ENCODE data around the gene ARHGEF28. TPM values are rescaled to one million over a fixed set of nuclear protein-coding genes. Genes with fewer than 3 reads are reported as not detected.

The ARHGEF28 gene
- polyA plus RNA-seq, 3 donors: 50.6 to 53.2 (median 51.1) TPM

DNA sequence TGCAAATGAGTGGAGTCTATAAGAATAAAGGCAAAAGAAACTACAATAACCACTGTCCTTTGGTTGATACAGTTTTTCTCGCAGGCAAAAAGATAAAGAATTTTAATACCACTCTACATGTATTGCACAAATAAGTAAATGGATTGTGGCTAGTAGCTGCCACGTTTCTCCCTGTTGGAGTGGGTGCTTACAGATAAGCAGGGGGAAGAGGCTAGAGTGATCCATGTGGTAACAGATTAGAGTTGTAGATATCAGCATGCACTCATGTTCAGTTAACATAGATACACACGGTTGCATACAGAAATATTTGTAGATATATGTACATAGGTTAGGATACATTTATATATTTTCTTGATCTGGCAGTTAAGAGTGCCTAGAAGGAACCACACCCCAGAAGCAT is 179.5 kb downstream of the ARHGEF28 start:
- DNase-seq (ENCODE audit: low read depth in 3 of 3, low spot score in 2 of 3): no peak

DNA sequence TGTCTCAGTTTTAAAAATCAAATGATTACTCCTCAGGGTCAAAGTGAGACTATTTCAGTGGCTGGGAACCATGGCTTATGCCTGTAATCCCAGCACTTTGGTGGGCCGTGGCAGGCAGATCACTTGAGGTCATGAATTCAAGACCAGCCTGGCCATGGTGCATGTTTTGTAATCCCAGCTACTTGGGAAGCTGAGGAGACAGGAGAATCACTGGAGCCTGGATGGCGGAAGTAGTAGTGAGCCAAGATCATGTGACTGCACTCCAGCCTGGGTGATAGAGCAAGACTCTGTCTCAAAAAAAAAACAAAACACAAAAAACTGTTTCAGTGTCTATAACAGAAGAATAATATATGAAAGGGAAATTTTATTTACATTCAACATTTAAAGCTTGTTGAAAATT is 182.9 kb downstream of the ARHGEF28 start:
- DNase-seq (ENCODE audit: low read depth in 3 of 3, low spot score in 2 of 3): no peak

DNA sequence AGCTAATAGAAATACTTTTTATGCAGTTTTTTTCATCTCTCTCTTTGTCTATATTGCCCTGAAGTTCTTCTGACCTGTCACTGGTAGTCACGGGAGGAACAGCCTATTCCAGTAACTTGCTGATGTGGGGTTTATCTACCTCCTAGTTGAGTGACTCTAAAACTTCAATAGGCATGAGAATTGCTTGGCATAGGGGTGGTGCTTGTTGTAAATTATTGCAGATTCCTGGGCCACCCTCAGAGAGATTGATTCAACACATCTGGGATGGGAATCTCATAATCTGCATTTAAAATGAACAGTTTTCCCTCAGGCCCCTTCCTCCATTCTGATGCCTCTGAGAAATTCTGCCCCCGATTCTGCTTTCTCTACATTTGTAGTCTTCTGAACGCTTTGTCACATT is 184.4 kb downstream of the ARHGEF28 start:
- no peak for DNase-seq (ENCODE audit: low read depth in 3 of 3, low spot score in 2 of 3)

DNA sequence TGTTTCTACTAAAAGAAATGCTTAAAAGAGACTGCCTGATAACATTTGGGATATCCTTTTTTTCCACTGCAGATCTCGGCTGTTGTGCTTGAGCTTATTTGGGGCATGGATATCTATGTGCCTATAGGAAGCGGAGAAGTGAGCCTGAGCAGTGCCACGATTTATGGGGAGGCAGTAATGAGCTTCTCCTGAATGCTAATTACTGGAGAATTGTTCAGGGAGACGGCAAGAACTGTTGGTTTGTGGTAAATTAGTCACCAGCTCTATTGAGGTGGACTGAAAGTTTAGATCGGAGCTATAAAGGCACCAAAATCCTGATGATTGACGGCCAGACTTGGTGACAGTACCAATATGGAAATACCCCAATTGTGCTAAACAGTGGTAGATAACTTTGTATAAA is 186.5 kb downstream of the ARHGEF28 start:
- DNase-seq (ENCODE audit: low read depth in 3 of 3, low spot score in 2 of 3): no peak

DNA sequence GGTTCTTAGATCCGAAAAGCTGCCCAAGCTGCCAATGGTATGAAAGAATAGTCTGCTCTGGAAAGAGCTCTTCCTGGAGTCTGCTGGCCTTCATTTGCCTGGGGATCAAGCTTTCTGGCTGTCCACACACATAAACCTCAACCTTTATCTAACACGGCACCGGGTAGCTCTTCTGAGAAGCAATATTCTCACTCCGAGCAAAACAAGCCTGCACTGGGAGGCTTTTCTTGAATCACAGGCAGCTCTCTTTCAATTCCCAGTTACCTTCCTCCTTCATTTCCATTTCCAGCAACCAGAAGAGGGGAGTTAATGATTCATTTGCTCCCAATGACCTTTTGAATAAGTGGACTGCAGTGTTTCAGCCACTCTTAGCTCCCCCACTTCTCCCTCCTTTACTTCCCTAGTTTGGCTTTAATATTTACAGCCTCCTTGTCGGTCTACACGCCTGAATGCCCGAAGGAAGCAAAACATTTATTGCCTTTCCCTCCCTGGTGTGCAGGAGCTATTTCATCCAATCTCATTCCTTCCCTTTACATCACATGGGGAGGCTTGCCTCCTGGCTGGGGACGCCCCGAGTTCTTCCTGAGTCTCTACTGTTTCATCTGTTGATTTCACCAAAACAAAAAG is 187.1 kb downstream of the ARHGEF28 start:
- DNase-seq (ENCODE audit: low read depth in 3 of 3, low spot score in 2 of 3): peak; percentile 72 to 85 (median 82)

DNA sequence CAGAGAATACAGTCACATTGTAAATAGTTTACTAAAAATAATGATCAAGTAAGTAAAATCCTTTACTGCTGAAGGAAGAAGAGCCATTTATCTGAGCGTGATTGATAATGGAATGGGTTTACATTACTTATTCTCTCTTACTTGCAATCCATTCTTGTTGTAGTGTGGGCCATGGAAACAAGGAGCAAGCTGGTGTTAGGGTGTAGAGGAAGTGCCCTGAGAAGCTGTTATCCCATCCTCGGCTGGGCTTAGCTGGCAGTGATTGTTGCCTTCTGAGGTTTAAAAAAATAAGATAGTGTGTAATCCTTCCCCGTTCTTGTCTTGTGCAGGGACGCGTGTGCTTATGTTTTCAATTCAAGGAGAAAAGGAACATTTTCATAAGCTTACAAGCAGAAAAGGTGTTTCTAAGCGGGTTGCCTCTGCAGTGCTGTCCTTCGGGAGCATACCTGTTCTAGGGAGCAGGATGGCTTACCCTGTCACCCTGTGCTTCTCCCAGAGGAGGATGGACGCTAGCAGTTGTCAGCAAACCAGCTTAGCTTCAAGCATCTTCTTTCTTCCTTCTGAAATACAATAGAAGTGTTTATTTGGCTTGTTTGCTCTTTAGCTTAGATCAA is 188.3 kb downstream of the ARHGEF28 start:
- no peak for DNase-seq (ENCODE audit: low read depth in 3 of 3, low spot score in 2 of 3)

DNA sequence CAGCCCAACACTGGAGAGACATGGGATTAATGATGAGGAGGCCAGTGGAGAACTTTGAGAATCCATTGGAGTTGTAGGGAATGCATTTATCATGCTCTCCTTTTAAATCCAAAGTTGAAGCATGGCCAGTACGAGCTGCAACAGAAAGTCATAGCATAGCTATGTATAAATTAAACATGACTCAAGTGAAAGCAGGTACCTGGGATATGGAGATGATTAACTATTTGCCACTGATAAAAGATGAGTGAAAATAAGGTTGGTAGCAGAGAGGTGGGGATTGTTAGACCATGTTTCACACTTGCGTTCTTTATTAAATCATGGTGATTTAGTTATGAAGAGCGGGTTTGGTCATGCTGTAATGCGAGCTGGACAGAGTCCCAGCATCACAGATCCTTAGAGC is 189.6 kb downstream of the ARHGEF28 start:
- DNase-seq (ENCODE audit: low read depth in 3 of 3, low spot score in 2 of 3): no peak

DNA sequence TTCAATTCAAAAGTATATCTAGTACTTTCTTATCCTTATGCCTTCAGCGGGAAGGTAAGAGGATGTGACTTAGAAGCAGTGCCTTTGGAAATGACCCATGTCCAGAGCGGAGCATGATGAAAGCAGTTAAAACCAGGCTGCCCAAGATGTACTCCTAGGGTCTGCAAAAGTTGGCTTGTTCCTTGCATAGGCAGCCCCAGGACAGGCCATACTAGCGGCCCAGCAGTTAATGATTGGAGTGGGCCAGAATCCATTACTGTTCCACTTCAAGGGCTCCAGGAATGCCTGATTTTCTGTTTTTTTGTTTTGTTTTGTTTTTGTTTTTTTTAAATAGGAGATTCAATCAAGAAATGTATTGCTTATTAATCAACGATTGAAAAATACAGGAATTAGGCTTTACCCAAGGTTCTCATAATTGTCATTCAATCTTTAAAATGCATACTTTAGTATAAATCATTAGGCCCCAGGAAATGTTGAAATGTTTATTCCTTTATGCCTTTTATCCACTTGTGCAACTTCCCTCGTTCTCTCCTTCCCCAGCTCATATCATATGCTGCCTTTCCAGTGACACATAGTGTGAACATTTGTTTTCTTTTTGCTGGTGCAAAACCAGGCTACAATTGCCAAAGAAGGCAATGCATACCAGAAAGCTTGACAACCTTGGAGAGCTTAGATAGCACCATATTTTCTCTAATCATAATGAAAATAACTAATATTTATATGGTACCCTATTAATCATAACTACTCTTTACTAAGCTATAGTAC is 190.8 kb downstream of the ARHGEF28 start:
- no peak for DNase-seq (ENCODE audit: low read depth in 3 of 3, low spot score in 2 of 3)

DNA sequence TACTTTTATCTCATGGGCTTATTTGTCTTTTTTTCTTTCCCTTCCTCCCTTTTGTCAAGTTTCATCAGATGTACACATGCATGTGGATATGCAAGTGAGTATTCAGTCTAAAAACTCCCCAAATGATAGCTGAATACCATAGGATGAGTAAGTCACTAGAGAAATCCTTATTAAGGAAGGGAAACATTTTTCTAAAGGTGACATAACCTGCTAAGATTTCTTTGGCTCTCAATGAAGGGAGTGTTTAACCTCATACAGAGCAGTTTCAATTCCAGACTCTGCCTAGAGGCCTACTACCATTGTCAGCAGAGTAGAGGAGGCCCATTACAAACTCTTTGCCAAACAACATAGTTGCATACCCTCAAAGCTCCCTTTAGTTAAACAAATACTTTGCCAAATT is 192.4 kb downstream of the ARHGEF28 start:
- no peak for DNase-seq (ENCODE audit: low read depth in 3 of 3, low spot score in 2 of 3)

DNA sequence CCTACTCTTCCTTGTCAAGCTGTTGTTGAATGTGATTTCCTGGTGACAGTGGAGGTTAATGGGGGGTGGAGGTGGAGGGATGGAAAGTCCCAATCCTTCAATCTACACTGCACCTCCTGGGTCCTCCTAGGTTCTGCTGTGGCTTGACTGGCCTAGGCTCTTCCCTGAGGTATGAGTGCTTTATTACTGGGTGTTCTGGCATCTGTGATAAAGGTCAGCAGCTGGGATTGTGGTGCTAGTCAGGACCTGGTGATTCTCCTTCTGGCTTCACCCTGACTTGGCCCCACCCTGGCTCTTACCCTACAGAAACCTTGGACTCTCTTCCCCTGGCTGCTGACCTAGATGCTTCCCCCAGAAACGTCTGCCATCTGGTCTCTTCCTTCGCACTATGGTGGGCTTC is 194.3 kb downstream of the ARHGEF28 start:
- DNase-seq (ENCODE audit: low read depth in 3 of 3, low spot score in 2 of 3): no peak

DNA sequence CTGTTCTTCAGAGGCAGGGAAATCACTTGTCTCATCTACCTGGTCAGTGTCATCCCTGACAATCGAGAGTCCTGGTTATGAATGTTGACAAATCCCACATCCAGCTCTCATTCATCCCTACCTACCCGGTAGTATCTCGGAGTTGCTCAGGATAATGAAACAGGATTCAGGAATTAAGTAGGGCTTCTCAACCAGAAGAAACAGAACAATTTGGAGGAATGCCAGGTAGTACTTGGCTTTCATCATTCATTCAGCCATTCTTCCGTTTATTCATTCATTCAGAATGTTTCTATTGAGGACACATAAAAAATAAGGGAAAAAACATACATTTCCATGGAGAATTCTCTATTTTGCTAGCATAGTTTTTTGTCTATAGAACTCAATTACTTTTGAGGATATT is 195.0 kb downstream of the ARHGEF28 start:
- DNase-seq (ENCODE audit: low read depth in 3 of 3, low spot score in 2 of 3): no peak

DNA sequence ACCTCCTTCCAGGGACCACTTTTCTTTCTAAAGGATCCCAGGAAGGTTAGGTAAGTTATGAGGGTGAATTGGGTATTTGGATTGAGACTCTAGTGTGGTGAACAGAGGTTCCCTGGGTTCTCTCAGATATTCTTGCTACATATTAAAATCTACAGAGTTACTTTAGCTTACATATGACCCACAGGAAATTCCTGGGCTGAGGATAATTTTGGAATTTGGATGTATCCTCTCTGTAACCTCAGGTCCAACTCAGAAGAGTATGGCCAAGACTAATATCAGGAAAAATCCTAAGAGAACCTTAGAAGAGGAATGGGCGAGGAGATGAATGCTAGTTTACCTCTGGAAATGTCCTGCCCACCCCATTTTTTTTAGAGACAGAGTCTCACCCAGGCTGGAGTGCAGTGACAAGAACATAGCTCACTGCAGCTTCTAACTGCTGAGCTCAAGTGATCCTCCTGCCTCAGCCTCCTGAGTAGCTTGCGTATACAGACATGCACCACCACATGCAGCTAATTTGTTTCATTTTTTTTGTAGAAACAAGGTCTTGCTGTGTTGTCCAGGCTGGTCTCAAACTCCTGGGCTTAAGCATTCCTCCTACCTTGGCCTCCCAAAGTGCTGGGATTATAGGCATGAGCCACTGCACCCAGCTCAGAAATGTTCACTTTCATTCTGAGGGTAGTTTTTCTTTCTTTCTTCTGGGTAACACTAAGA is 196.4 kb downstream of the ARHGEF28 start:
- no peak for DNase-seq (ENCODE audit: low read depth in 3 of 3, low spot score in 2 of 3)

DNA sequence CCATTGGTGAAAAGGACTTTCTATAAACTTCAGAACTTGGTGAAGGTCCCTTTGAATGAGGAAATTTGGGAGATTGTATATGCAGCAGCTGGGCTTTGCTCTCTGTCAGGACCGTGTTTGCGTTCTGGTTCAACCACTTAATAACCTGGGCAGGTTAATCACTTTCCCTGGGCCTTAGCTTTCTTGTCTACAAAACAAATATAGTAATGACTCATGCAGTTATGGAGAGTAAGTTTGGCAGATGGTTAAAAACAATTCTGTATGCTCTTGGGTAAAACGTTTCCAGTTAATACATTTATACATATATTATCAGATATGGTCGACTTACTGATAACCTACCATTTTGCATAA is 197.0 kb downstream of the ARHGEF28 start:
- no peak for DNase-seq (ENCODE audit: low read depth in 3 of 3, low spot score in 2 of 3)

DNA sequence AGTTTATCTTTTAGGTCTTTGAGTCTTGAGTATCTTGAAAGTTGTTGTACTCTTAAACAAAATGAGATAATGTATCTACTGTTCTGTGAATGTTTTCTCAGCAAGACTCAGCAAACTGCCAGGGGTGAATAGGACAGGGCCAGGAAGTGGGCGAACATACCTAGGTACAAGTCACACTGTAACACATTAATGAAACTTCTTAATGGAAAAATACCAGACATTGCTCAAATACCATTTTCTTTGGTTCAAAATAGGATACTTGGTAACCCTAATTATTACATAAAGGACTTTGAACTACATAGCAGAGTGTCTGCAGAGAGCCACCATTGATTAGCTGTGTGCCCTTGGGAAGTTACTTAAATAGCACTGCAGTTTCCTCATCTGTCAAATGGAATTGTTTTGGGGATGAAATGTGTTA is 197.5 kb downstream of the ARHGEF28 start:
- no peak for DNase-seq (ENCODE audit: low read depth in 3 of 3, low spot score in 2 of 3)

DNA sequence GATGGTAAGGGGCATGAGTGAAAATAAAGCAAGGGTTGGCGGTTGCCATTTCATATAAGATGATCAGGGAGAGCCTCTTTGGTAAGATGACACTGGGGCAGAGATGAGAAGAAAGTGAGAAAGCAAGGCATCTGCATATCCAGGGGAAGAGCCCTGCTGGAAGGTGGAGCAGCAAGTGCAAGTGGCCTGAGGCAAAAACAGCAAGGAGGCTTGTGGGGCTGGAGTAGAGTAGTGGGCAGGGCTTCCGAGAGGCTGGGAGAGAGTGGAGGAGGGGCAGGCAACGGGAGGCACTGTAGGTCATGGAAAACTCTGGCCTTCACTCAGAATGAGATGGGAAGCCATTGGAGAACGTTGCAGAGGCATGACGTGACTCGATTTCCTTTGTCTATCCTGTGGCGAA is 199.2 kb downstream of the ARHGEF28 start:
- DNase-seq (ENCODE audit: low read depth in 3 of 3, low spot score in 2 of 3): no peak

DNA sequence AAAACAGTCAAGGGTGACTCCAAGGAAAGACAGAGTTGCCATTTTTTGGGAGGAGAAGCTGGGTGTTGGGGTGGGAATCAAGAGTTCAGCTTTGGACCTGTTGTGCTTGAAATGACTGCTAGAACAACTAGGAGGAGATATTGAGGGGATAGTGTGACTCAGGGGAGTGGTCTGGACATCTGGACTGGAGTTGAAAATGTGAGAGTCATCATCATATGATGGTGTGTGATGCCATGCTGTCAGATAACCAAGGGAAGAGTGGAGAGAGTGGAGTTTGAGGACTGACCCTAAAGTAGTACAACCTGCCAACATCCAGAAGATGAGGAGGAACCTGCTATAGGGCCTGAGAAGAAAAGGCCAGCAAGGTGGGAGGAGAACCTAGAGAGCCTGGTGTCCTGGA is 199.7 kb downstream of the ARHGEF28 start:
- no peak for DNase-seq (ENCODE audit: low read depth in 3 of 3, low spot score in 2 of 3)

DNA sequence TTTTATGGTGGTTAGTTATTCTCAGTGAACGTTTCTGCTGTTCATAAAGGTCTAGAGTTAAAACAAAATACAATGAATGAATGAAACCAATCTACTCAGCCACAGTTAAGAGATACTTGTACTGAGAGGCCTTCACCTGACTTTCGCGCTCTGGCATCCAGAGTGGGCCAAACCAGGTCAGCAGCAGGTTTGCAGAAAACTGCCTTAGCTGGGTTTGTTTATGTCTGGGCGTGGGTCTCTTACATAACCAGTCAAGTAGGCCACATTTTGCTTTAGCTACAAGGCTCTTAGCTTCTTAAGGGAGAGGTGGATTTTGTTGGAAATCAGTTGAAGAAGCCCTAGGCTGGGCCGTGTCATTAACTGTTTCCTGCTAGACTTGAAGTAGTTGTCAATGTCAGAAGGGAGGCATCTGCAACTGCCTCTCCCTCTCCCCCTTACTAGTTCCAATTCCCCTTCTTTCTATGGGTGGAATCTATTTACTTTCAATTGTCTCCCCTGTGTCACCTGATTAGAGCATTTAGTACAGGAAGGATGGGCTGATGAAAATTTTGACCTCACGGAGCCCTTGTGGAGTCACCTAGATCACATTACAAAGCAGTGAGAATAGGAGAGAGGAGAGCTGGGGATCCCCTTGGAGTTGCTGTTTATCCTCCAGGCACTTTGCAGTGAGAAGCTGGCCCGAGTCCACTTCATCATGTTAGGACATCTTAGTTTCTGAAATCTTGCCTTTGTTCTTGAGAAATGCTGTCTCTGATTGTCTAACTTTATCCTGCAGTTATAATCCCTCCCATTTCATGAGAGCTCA is 200.5 kb downstream of the ARHGEF28 start:
- no peak for DNase-seq (ENCODE audit: low read depth in 3 of 3, low spot score in 2 of 3)

DNA sequence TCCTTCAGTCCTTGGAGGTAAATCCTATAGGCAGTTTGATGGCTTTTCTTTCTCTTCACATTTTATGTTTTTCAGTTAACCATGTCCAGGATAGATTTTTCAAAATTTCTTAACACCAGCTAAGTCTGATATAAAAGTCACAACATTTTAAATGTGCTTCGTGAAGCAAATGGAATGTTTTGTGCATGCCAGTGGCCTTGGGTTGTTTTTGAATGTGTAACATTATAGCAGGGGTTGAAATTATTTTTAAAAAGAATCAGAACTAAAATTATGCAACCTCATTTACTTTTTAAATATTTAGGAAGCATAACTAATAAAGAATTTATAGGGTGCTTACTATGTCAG is 201.1 kb downstream of the ARHGEF28 start:
- DNase-seq (ENCODE audit: low read depth in 3 of 3, low spot score in 2 of 3): no peak

DNA sequence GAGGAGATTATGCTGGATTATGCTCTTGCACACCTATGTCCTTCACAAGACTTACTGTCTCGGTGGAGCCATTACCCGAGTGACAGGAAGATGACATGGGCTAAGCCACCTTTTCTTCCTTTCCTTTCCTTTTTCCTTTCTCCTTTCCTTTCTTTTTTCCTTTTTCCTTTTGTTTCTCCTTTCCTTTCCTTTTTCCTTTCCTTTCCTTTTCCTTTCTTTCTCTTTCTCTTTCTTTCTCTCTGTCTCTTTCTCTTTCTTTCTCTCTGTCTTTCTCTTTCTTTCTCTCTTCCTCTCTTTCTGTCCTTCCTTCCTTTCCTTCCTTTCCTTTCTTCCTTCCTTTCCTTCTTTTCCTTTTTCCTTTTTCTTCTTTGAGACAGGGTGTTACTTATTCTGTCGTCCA is 202.5 kb downstream of the ARHGEF28 start:
- DNase-seq (ENCODE audit: low read depth in 3 of 3, low spot score in 2 of 3): no peak

DNA sequence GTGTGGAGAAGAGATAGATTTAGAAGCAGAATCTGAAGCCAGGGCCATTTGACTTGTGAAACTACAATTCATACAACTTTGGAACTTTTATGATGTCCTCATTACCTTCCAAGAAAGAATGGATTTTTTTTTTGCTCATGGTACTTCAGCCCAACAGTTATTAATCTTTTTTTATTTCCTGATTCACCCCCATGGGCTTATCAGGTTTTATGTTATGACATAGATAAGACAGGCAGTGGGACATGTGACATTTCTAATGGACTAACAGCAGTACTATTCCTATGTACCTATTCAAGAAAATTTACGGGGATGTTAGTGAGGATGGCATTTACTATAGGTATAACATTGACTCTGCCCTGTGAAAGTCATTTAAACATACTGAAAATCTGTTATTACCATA is 204.7 kb downstream of the ARHGEF28 start:
- DNase-seq (ENCODE audit: low read depth in 3 of 3, low spot score in 2 of 3): no peak

DNA sequence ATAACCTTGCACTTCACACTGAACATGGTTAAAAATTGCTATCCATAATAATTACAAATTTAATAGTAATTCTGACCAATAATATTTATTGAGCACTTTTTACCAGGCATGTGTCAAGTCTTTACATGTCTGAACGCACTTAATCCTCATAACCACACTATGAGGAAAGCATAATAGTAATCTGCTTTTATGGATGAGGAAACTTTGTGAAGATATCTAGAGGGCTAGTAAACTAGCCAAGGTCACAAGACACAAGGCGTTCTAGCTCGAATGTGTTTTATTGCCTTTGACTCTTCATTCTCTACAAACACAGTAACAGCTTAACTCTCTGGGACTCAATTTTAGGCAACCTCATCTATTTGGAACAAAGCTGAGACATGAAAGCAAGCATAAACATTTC is 205.1 kb downstream of the ARHGEF28 start:
- no peak for DNase-seq (ENCODE audit: low read depth in 3 of 3, low spot score in 2 of 3)
